Measurements from ENCODE around the gene CEP290.
"Not testable (repeated sequence)": the region's sequence is repeated elsewhere in the genome, so short reads cannot be mapped to it uniquely, and the experiment has no call there.

Gene CEP290

DNA sequence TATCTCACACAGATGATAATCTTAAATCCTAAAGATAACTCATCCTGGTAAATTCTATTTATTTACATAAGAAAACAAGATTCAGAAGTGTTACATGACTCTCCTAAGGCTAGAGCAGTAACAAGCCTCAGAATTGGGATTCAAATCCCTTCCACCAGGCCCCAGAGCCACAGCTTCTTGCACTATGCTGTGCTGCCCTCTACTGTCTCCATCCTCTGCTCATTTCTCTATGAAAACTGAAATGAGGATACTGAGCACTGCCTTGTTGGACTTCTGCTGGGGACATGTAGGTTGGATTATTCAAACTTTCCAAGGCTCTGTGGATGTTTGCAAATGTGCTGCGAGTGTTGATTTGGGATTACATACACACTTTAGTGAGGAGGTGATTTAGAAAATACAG, 89.2 kb downstream of the CEP290 start:
- Mint-ChIP-seq H3K36me3 (peaks cover 14% of the 10 kb centered on the region), H3K27ac (no peak overlapping the region), H3K4me1 (no peaks in the 10 kb centered on the region), H3K4me3 (no peak overlapping the region), H3K9me3 (no peaks in the 10 kb centered on the region), H3K27me3 (no peaks in the 10 kb centered on the region)
- peak; percentile 42 for DNase-seq
- CTCF ChIA-PET = interaction anchor here (1.5 kb wide), 1 partner anchor 10 kb away, joined by 3 read pairs; no protein-coding TSS in a partner anchor

DNA sequence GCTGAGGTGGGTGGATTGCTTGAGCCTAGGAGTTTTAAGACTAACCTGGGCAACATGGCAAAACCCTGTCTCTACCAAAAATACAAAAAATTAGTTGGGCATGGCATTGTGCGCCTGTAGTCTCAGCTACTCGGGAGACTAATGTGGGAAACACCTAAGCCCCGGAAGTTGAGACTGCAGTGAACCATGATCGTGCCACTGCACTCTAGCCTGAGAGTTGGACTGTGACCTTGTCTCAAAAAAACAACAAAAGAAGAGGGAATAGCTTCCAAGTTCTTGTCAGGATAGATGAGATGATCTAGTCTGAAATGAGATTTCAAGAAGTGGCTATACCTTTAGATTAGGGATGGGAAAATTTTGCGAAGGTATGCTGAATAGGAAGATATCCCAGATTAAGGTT, 97.9 kb downstream of the CEP290 start:
- Mint-ChIP-seq H3K36me3 (peaks cover 39% of the 10 kb centered on the region), H3K27me3 (no peaks in the 10 kb centered on the region), H3K4me3 (no peak overlapping the region), H3K27ac (no peak overlapping the region), H3K4me1 (peaks cover 8% of the 10 kb centered on the region), H3K9me3 (no peaks in the 10 kb centered on the region)
- CTCF ChIA-PET = interaction anchor here (1.3 kb wide), 1 partner anchor 40 kb away, joined by 3 read pairs; no protein-coding TSS in a partner anchor
- DNase-seq = no peak

DNA sequence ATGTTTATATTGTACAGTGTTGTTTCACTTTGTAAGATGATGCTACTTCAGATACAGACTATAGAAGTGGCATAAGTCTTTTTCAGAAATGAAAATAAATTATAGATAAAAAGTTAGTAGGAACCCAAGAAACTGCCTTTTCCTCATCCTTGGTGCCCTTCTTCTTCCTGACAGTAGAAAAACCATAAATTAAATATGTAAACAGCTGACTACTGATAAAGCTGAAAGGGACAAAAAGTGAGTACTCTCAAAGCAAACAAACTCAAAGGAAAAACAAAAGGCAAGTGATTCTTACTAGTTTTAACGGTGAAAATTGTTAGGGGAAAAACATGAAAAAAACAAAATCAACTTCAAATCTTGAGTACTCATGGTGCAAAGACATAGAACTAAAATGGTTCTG, 104.1 kb downstream of the CEP290 start:
- Mint-ChIP-seq H3K9me3 (no peaks in the 10 kb centered on the region), H3K36me3 (peaks cover 9% of the 10 kb centered on the region), H3K4me1 (peaks cover 51% of the 10 kb centered on the region), H3K27me3 (no peaks in the 10 kb centered on the region), H3K27ac (no peak overlapping the region), H3K4me3 (no peak overlapping the region)
- CTCF ChIA-PET = no interaction called here
- no peak for DNase-seq

- Mint-ChIP-seq H3K9me3 (no peaks in the 10 kb centered on the region), H3K4me1 (peaks cover 51% of the 10 kb centered on the region), H3K36me3 (peaks cover 9% of the 10 kb centered on the region), H3K27ac (peak overlapping the region; percentile 89), H3K27me3 (no peaks in the 10 kb centered on the region), H3K4me3 (peak overlapping the region; percentile 91)
- no peak for DNase-seq
- CTCF ChIA-PET = no interaction called here
Measured at GRCh38 chr12:88036353-88036965, 105.4 kb downstream of the CEP290 start.

- peaks cover 51% of the 10 kb centered on the region for H3K4me1 Mint-ChIP-seq
- peaks cover 9% of the 10 kb centered on the region for H3K36me3 Mint-ChIP-seq
- no peaks in the 10 kb centered on the region for H3K9me3 Mint-ChIP-seq
- H3K4me3 Mint-ChIP-seq = peak overlapping the region; percentile 91
- H3K27me3 Mint-ChIP-seq = no peaks in the 10 kb centered on the region
- H3K27ac Mint-ChIP-seq = peak overlapping the region; percentile 89
- CTCF ChIA-PET = no interaction called here
- DNase-seq = no peak
Measured at GRCh38 chr12:88035907-88036289, 106.0 kb downstream of the CEP290 start.

GRCh38 chr12:88035271-88035906, 106.5 kb downstream of the CEP290 start:
- peak; percentile 92 for DNase-seq
- Mint-ChIP-seq H3K4me3 (peak overlapping the region; percentile 91), H3K27me3 (no peaks in the 10 kb centered on the region), H3K9me3 (no peaks in the 10 kb centered on the region), H3K27ac (peak overlapping the region; percentile 89), H3K36me3 (peaks cover 9% of the 10 kb centered on the region), H3K4me1 (peaks cover 51% of the 10 kb centered on the region)
- CTCF ChIA-PET = no interaction called here

- DNase-seq, H3K9me3 Mint-ChIP-seq, H3K27ac Mint-ChIP-seq, H3K4me3 Mint-ChIP-seq, CTCF ChIA-PET, H3K27me3 Mint-ChIP-seq, H3K36me3 Mint-ChIP-seq: not testable (repeated sequence)
- peaks cover 18% of the 10 kb centered on the region for H3K4me1 Mint-ChIP-seq
Measured at GRCh38 chr12:88031161-88031560, 110.7 kb downstream of the CEP290 start.

DNA sequence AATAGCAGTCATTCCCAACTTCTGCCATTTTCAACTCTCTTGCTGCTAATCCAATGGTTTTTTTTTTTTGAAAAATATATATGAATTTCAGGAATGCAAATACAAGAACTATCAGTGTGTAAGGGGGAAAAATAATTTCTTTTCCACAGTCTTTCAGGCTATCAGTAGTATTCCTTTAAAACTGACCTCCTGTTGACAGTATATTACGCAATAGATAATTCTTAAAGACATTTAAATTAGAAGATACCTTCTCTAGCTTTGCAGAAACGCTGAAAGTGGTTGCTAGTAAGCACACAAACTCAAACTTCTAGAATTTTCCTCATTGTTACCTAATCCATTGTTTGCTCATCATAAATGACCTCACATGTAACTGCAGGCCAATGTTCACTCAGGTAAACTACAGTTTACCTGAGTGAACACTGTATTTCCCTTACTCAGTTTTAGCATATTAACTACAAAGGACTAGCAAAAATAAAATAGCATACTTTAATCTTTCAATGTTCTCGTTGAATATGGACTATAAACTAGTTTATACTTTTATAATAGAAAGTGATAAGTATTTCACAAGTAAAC, 112.7 kb downstream of the CEP290 start, which contains the start of gene C12orf50:
Gene C12orf50, minus strand, starts transcription at position 309 of the 573 bp plus-strand sequence. CDS start 2,439 bp downstream, outside the sequence.
- CTCF ChIA-PET = no interaction called here
- Mint-ChIP-seq H3K4me1 (peaks cover 7% of the 10 kb centered on the region), H3K36me3 (no peaks in the 10 kb centered on the region), H3K27me3 (no peaks in the 10 kb centered on the region), H3K27ac (no peak within 1 kb of the TSS), H3K9me3 (no peaks in the 10 kb centered on the region), H3K4me3 (no peak within 1 kb of the TSS)
- no peak for DNase-seq

DNA sequence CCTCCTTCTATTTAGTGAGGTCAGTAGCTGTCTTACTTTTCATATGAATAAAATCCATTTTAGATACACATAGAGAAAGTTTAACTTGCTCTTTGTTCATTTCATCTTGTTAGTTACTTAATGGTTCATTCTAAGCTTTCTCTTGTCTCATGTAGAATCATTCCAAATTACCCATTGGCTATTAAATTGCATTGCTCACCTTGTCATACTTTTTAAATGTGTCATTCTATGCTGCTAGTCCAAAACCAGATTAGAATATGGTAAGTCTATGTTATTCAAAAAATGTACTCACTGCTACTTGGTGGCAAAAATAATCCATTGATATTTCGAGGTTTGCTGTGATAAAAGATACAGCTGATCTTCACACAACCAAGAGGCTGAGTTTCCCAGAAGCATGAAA, 115.7 kb downstream of the CEP290 start:
- Mint-ChIP-seq H3K27me3 (no peaks in the 10 kb centered on the region), H3K4me1 (no peaks in the 10 kb centered on the region), H3K27ac (no peak overlapping the region), H3K9me3 (no peaks in the 10 kb centered on the region), H3K36me3 (no peaks in the 10 kb centered on the region), H3K4me3 (no peak overlapping the region)
- CTCF ChIA-PET = no interaction called here
- DNase-seq = no peak

DNA sequence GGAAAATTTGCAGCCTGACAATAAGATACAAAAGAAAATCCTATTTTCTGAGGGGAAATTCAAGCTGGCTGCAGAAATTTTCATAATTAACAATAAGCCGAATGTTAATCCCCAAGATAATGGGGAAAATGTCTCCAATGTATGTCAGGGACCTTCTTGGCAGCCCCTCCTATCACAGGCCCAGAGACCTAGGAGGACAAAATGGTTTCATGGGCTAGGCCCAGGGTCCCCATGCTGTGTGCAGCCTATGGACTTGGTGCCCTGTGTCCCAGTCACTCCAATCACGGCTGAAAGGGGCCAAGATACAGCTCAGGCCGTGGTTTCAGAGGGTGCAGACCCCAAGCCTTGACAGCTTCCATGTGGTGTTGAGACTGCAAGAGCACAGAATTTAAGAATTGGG, 123.9 kb downstream of the CEP290 start:
- DNase-seq = no peak
- Mint-ChIP-seq H3K4me3 (no peak overlapping the region), H3K9me3 (peaks cover 5% of the 10 kb centered on the region), H3K27me3 (no peaks in the 10 kb centered on the region), H3K27ac (no peak overlapping the region), H3K36me3 (no peaks in the 10 kb centered on the region), H3K4me1 (no peaks in the 10 kb centered on the region)
- CTCF ChIA-PET = no interaction called here

DNA sequence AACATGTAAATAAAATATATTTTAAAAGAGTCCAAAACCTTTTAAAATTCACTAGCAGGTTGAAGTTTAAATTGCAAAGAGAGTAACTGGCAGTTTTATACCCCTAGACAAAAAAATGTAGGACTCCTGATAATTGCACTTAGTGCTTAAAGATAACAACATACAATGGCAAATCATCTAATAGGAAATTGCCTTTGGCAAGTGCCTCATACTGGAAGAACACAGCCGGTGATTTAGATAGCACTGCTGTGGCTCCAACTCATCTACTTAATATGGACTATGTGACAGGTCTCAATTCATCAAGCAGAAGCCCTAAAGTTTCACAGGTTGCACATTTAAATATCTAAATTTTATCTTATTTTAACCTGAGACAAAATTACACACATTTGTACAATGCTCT, 126.1 kb downstream of the CEP290 start:
- H3K4me3 Mint-ChIP-seq = no peak overlapping the region
- H3K27ac Mint-ChIP-seq = no peak overlapping the region
- no peaks in the 10 kb centered on the region for H3K36me3 Mint-ChIP-seq
- DNase-seq = no peak
- peaks cover 5% of the 10 kb centered on the region for H3K9me3 Mint-ChIP-seq
- CTCF ChIA-PET = no interaction called here
- no peaks in the 10 kb centered on the region for H3K4me1 Mint-ChIP-seq
- no peaks in the 10 kb centered on the region for H3K27me3 Mint-ChIP-seq

DNA sequence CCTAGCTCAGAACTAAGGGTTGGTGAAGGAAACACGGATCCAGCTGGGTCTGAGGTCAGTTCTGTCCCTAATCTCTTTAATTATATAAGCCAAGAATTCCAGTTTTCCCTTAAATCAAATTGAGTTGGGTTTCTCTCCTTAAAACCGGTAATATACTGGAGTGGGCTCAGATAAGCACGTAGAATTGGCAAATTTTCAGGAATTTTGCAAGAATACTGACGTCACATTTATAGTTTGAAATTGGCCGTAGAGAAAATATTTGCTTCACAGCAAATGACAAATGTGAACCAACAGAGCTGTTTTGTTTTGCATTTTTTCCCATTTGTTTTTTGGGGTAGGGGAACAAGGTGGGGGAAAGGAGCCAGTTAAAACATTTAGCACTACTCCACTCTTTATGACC, 130.1 kb downstream of the CEP290 start:
- DNase-seq = no peak
- no peak overlapping the region for H3K4me3 Mint-ChIP-seq
- H3K4me1 Mint-ChIP-seq = no peaks in the 10 kb centered on the region
- CTCF ChIA-PET = no interaction called here
- no peak overlapping the region for H3K27ac Mint-ChIP-seq
- H3K9me3 Mint-ChIP-seq = no peaks in the 10 kb centered on the region
- no peaks in the 10 kb centered on the region for H3K27me3 Mint-ChIP-seq
- no peaks in the 10 kb centered on the region for H3K36me3 Mint-ChIP-seq

- CTCF ChIA-PET = no interaction called here
- Mint-ChIP-seq H3K27ac (no peak overlapping the region), H3K4me1 (no peaks in the 10 kb centered on the region), H3K36me3 (no peaks in the 10 kb centered on the region), H3K4me3 (no peak overlapping the region), H3K9me3 (no peaks in the 10 kb centered on the region), H3K27me3 (no peaks in the 10 kb centered on the region)
- no peak for DNase-seq
Measured at GRCh38 chr12:88006351-88006750, 135.5 kb downstream of the CEP290 start.

DNA sequence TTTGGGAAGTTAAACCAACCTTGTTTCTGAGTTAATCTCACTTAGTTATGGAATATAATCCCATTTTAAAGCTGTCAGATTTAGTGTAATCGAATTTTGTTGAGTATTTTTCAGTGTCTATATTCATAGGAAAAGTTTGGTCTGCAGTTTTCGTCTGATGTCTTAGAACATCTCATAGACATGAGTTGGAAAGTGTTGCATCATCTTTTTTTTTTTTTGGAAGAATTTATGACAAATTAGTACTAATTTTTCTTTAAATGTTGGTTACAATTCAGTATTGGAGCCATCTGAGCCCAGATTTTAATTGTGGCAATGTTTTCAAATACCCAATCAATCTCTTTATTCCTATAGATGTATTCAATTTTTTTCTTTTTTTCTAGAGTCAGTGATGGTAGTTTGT, 140.6 kb downstream of the CEP290 start:
- H3K4me1 Mint-ChIP-seq = no peaks in the 10 kb centered on the region
- CTCF ChIA-PET = no interaction called here
- DNase-seq = no peak
- no peaks in the 10 kb centered on the region for H3K27me3 Mint-ChIP-seq
- no peak overlapping the region for H3K4me3 Mint-ChIP-seq
- H3K27ac Mint-ChIP-seq = no peak overlapping the region
- H3K9me3 Mint-ChIP-seq = no peaks in the 10 kb centered on the region
- H3K36me3 Mint-ChIP-seq = no peaks in the 10 kb centered on the region
